ENCODE data around the gene HDLBP.

The HDLBP gene

GRCh38 chr2:241315093-241315878 is at the start of gene HDLBP:
Gene HDLBP (minus strand): TSS chr2:241315672. CDS start chr2:241266869, 48,803 bp downstream.
- peak; percentile 100 for DNase-seq (ENCODE audit: low read depth in 2 of 2)

GRCh38 chr2:241364781-241365180 is 49.3 kb upstream of the HDLBP start:
- no peak for DNase-seq (ENCODE audit: low read depth in 2 of 2)

GRCh38 chr2:241363426-241363825 is 48.0 kb upstream of the HDLBP start:
- DNase-seq (ENCODE audit: low read depth in 2 of 2), result no peak

- DNase-seq (ENCODE audit: low read depth in 2 of 2), result no peak
Measured at GRCh38 chr2:241359481-241360045, 44.1 kb upstream of the HDLBP start.

- no peak for DNase-seq (ENCODE audit: low read depth in 2 of 2)
Measured at GRCh38 chr2:241358470-241358869, 43.0 kb upstream of the HDLBP start.

GRCh38 chr2:241357531-241357930 is 42.1 kb upstream of the HDLBP start:
- DNase-seq (ENCODE audit: low read depth in 2 of 2), result no peak

- DNase-seq (ENCODE audit: low read depth in 2 of 2), result no peak
Measured at GRCh38 chr2:241356871-241357260, 41.4 kb upstream of the HDLBP start.

GRCh38 chr2:241355983-241356870 is 40.8 kb upstream of the HDLBP start, which contains the start of gene FARP2:
Gene FARP2 (plus strand): TSS chr2:241356285. CDS start chr2:241373108, 16,823 bp downstream.
- peak; percentile 95 to 96 for DNase-seq (ENCODE audit: low read depth in 2 of 2)

GRCh38 chr2:241354668-241355658 is 39.5 kb upstream of the HDLBP start:
- DNase-seq (ENCODE audit: low read depth in 2 of 2), result peak; percentile 60 to 63

GRCh38 chr2:241352227-241352626 is 36.8 kb upstream of the HDLBP start:
- DNase-seq (ENCODE audit: low read depth in 2 of 2), result no peak

- no peak for DNase-seq (ENCODE audit: low read depth in 2 of 2)
Measured at GRCh38 chr2:241351640-241352031, 36.2 kb upstream of the HDLBP start.

- no peak for DNase-seq (ENCODE audit: low read depth in 2 of 2)
Measured at GRCh38 chr2:241350878-241351639, 35.6 kb upstream of the HDLBP start.

GRCh38 chr2:241350530-241350877 is 35.0 kb upstream of the HDLBP start:
- DNase-seq (ENCODE audit: low read depth in 2 of 2), result no peak

- no peak for DNase-seq (ENCODE audit: low read depth in 2 of 2)
Measured at GRCh38 chr2:241349941-241350340, 34.5 kb upstream of the HDLBP start.

GRCh38 chr2:241344925-241345651 is 29.6 kb upstream of the HDLBP start:
- no peak for DNase-seq (ENCODE audit: low read depth in 2 of 2)

GRCh38 chr2:241340631-241341163 is 25.2 kb upstream of the HDLBP start:
- no peak for DNase-seq (ENCODE audit: low read depth in 2 of 2)

GRCh38 chr2:241339839-241340630 is 24.6 kb upstream of the HDLBP start:
- no peak for DNase-seq (ENCODE audit: low read depth in 2 of 2)

- DNase-seq (ENCODE audit: low read depth in 2 of 2), result no peak
Measured at GRCh38 chr2:241334813-241335212, 19.3 kb upstream of the HDLBP start.

- DNase-seq (ENCODE audit: low read depth in 2 of 2), result no peak
Measured at GRCh38 chr2:241330616-241330981, 15.1 kb upstream of the HDLBP start.
